B cell (primary cell): ENCODE results near the gene LRRC4B. TPM values are rescaled to one million over a fixed set of nuclear protein-coding genes. Genes with fewer than 3 reads are reported as not detected.

Experiments
- ATAC-seq: fragments of 200-7000 bp; cut with Tn5 transposase; one replicate; pipeline ENCODE4 v1.10.0; 2021; ENCODE audit warnings: low read depth, mild to moderate bottlenecking, moderate number of reproducible peaks, moderate library complexity
- CTCF ChIA-PET: fragments of 350-600 bp; sonication (Branson Sonifier 250); formaldehyde crosslinking; loops from one replicate; lab custom pipeline; 2021; ENCODE audit warnings: antibody characterized with exemption, inconsistent platforms; lab: Charles Lee
- POLR2A ChIA-PET: fragments of 350-600 bp; sonication (Branson Sonifier 250); formaldehyde crosslinking; loops from one replicate; lab custom pipeline; 2021; ENCODE audit warnings: antibody characterized with exemption; lab: Charles Lee
- DNase-seq: peaks from one replicate; pipeline ENCODE4 v3.0.0; 2013
- H2AFZ ChIP-seq: 2 replicates; pipeline ENCODE4 v1.6.1; 2012; ENCODE audit warnings: mild to moderate bottlenecking, low read depth, low read length; ENCODE audit not compliant: insufficient read depth, poor library complexity, severe bottlenecking
- H3K27ac ChIP-seq, 2 donors: 1 replicate in 1 of 2; 2 replicates in 1 of 2; pipeline ENCODE4 v1.5.1; 2012 to 2013; ENCODE audit warnings: low read length in 2 of 2, mild to moderate bottlenecking in 2 of 2, moderate library complexity in 1 of 2
- H3K27me3 ChIP-seq, 4 experiments: fragments of 200-600 bp in 1 of 4; sonication (generic) in 1 of 4; replicated peaks in 1 of 4; 1 replicate in 2 of 4; 2 replicates in 2 of 4; pipeline versions ENCODE4 v1.6.1 to v1.7.0; 2013 to 2016; ENCODE audit warnings: low read length in 3 of 4, mild to moderate bottlenecking in 2 of 4, mixed read lengths in 1 of 4, moderate library complexity in 1 of 4; ENCODE audit not compliant: insufficient read depth in 4 of 4, control insufficient read depth in 3 of 4; ENCODE audit errors: control extremely low read depth in 1 of 4
- H3K36me3 ChIP-seq, 2 experiments: replicated peaks in 1 of 2; 1 replicate in 1 of 2; 2 replicates in 1 of 2; pipeline versions ENCODE4 v1.6.1 to v1.7.1; 2013; ENCODE audit warnings: low read length in 1 of 2; ENCODE audit not compliant: insufficient read depth in 2 of 2, control insufficient read depth in 1 of 2; ENCODE audit errors: control extremely low read depth in 1 of 2, extremely low read depth in 1 of 2
- H3K4me1 ChIP-seq, 2 donors: fragments of 200-600 bp in 1 of 2; sonication (generic) in 1 of 2; 1 replicate in 1 of 2; 2 replicates in 1 of 2; pipeline versions ENCODE4 v1.5.1 to v1.6.1; 2013 to 2017; ENCODE audit warnings: low read length in 2 of 2; ENCODE audit not compliant: control insufficient read depth in 2 of 2, insufficient read depth in 2 of 2
- H3K4me2 ChIP-seq: replicated peaks from 2 replicates; pipeline ENCODE3; 2012; ENCODE audit warnings: mild to moderate bottlenecking, low read depth, low read length; ENCODE audit not compliant: poor library complexity, severe bottlenecking
- H3K4me3 ChIP-seq, 5 experiments: fragments of 200-600 bp in 1 of 5; sonication (generic) in 1 of 5; 1 replicate in 3 of 5; 2 replicates in 2 of 5; pipeline versions ENCODE4 v1.5.1 to v1.7.0; 2011 to 2016; ENCODE audit warnings: low read length in 4 of 5, mild to moderate bottlenecking in 4 of 5, low read depth in 2 of 5, control low read depth in 1 of 5, moderate library complexity in 1 of 5; ENCODE audit not compliant: insufficient read depth in 1 of 5; ENCODE audit errors: control extremely low read depth in 1 of 5, extremely low read depth in 1 of 5
- H3K79me2 ChIP-seq: fragments of 200-600 bp; sonication (generic); one replicate; pipeline ENCODE4 v1.6.0; 2016; ENCODE audit warnings: low read length; ENCODE audit not compliant: control insufficient read depth, insufficient read depth
- H3K9ac ChIP-seq: fragments of 200-600 bp; sonication (generic); 2 replicates; pipeline ENCODE4 v1.6.1; 2017; ENCODE audit warnings: mild to moderate bottlenecking, low read length, moderate library complexity
- H3K9me3 ChIP-seq, 3 donors: one replicate each; pipeline versions ENCODE4 v1.6.1 to v1.7.1; 2013; ENCODE audit warnings: low read length in 2 of 3; ENCODE audit not compliant: control insufficient read depth in 2 of 3, insufficient read depth in 1 of 3; ENCODE audit errors: control extremely low read depth in 1 of 3
- H4K20me1 ChIP-seq: 2 replicates; pipeline ENCODE4 v1.6.0; 2012; ENCODE audit warnings: mild to moderate bottlenecking, low read length; ENCODE audit not compliant: insufficient read depth, control insufficient read depth, poor library complexity, severe bottlenecking
- H3K27ac Mint-ChIP-seq: one replicate; pipeline ENCODE4 v1.8.0; 2021; ENCODE audit warnings: mixed read lengths
- H3K27me3 Mint-ChIP-seq: one replicate; pipeline ENCODE4 v1.8.0; 2021; ENCODE audit warnings: mixed read lengths
- H3K4me1 Mint-ChIP-seq: one replicate; pipeline ENCODE4 v1.8.0; 2021; ENCODE audit warnings: mixed read lengths
- H3K4me3 Mint-ChIP-seq: one replicate; pipeline ENCODE4 v1.8.0; 2021; ENCODE audit warnings: mixed read lengths
- H3K9me3 Mint-ChIP-seq: one replicate; pipeline ENCODE4 v1.8.0; 2022; ENCODE audit warnings: mixed read lengths; ENCODE audit not compliant: insufficient read depth
- CTCF ChIP-seq: fragments of 200-600 bp; IDR thresholded peaks from one replicate; pipeline ENCODE4 v1.8.0; 2022; ENCODE audit warnings: antibody characterized with exemption, mild to moderate bottlenecking
- EZH2 ChIP-seq: IDR thresholded peaks from 2 replicates; pipeline ENCODE4 v1.6.1; 2012; ENCODE audit warnings: borderline replicate concordance, low read depth, mild to moderate bottlenecking, moderate library complexity, low read length; ENCODE audit not compliant: insufficient read depth, poor library complexity, severe bottlenecking
- WGBS: methylation state at CpG from one replicate; pipeline ENCODE4 v1.1.5; 2013; ENCODE audit warnings: missing lambda C conversion rate; ENCODE audit not compliant: insufficient coverage; 5-methylcytosine and 5-hydroxymethylcytosine counted together
- intact Hi-C: fragments of 100-400 bp; cut with micrococcal nuclease; formaldehyde crosslinking; loops from one replicate; pipeline ENCODE4 v1.10.0; 2022
- polyA plus RNA-seq: library from polyadenylated mRNA; depleted of rRNA; stranded (reverse); fragments of >200 nt; gene quantifications from 2 replicates; pipeline ENCODE4 v1.2.3, GENCODE V29; 2012
- total RNA-seq, 2 donors: library from RNA; stranded (reverse); fragments of 120-200 nt in 1 of 2; gene quantifications; 1 replicate in 1 of 2; 2 replicates in 1 of 2; pipeline versions ENCODE4 v1.2.3 to v1.2.4, GENCODE V29; 2013 to 2022

LRRC4B gene
- total and polyA plus RNA-seq, 2 donors (not counting 1 experiment from before 2014, with no cell fraction given), result 0.03 TPM; not detected in 1

- Mint-ChIP-seq H3K9me3 (no peaks in the 10 kb centered on the region), H3K27ac (no peak overlapping the region), H3K27me3 (no peaks in the 10 kb centered on the region), H3K4me3 (no peak overlapping the region), H3K4me1 (peaks cover 27% of the 10 kb centered on the region)
- Histone ChIP-seq H3K27me3 (no peaks in the 10 kb centered on the region), H2AFZ (no peak overlapping the region), H3K79me2 (peaks cover 6% of the 10 kb centered on the region), H3K36me3 (no peaks in the 10 kb centered on the region), H3K4me2 (no peak overlapping the region), H3K4me1 (peaks cover 16% of the 10 kb centered on the region in 2 donors), H3K4me3 (no peak overlapping the region), H4K20me1 (peaks cover 15% of the 10 kb centered on the region), H3K27ac (no peak overlapping the region), H3K9ac (no peak overlapping the region), H3K9me3 (peaks cover 0 to 15% (median 0%) of the 10 kb centered on the region in 3 donors)
- no peak for DNase-seq
- TF ChIP-seq CTCF, result no peak
- TF ChIP-seq EZH2, result no peak
- intact Hi-C loops, result no loop called here
- no peak for ATAC-seq
- 96% methylated on average over 13 of the region's 18 CpGs for WGBS
- ChIA-PET POLR2A (no interaction called here), CTCF (no interaction called here)
These were observed 77.8 kb downstream of the LRRC4B start for GRCh38 chr19:50490411-50490811.

- Histone ChIP-seq H2AFZ (no peak overlapping the region), H3K4me2 (no peak overlapping the region), H3K9ac (no peak overlapping the region), H3K36me3 (peaks cover 0 to 5% of the 10 kb centered on the region in 2 experiments), H3K79me2 (peaks cover 6% of the 10 kb centered on the region), H3K27me3 (no peaks in the 10 kb centered on the region), H3K4me3 (no peak overlapping the region), H3K27ac (no peak overlapping the region), H3K4me1 (peaks cover 16% of the 10 kb centered on the region in 2 donors), H3K9me3 (peaks cover 0 to 15% (median 0%) of the 10 kb centered on the region in 3 donors), H4K20me1 (peaks cover 16% of the 10 kb centered on the region)
- ChIA-PET CTCF (no interaction called here), POLR2A (no interaction called here)
- DNase-seq (no peak), ATAC-seq (no peak)
- Mint-ChIP-seq H3K9me3 (no peaks in the 10 kb centered on the region), H3K27me3 (no peaks in the 10 kb centered on the region), H3K4me3 (no peak overlapping the region), H3K27ac (no peak overlapping the region), H3K4me1 (peaks cover 27% of the 10 kb centered on the region)
- WGBS, result 89% methylated on average over 22 of the region's 24 CpGs
- intact Hi-C loops, result no loop called here
- TF ChIP-seq EZH2 (no peak), CTCF (no peak)
These were observed 78.7 kb downstream of the LRRC4B start for GRCh38 chr19:50489461-50490011.
